HCT116 (cell line): ENCODE data around the gene RAP2B. TPM values are rescaled to one million over a fixed set of nuclear protein-coding genes. Genes with fewer than 3 reads are reported as not detected.

Source experiments
- ATAC-seq: fragments of 200-7000 bp; cut with Tn5 transposase; 2 replicates; pipeline ENCODE4 v1.9.1; 2020; ENCODE audit warnings: mild to moderate bottlenecking, moderate library complexity
- BruUV-seq: library from RNA; stranded (reverse); fragments of 400-500 nt; replicated peaks from 2 replicates; lab custom pipeline; 2021; lab: Mats Ljungman, UMichigan
- CTCF ChIA-PET: fragments of 300-600 bp; sonication (Branson Sonifier 250); formaldehyde crosslinking; loops from one replicate; lab custom pipeline; 2021; ENCODE audit warnings: antibody characterized with exemption; lab: Charles Lee
- POLR2A ChIA-PET: fragments of 300-600, 350-600 bp; sonication (Branson Sonifier 250); formaldehyde crosslinking; loops from one replicate; lab custom pipeline; 2021; ENCODE audit warnings: antibody characterized with exemption; lab: Charles Lee
- RAD21 ChIA-PET, 2 experiments: fragments of 300-600 bp; sonication (Branson Sonifier 250); formaldehyde crosslinking; loops; one replicate each; lab custom pipeline; 2023; ENCODE audit warnings: low total read pairs in 2 of 2; ENCODE audit not compliant: uncharacterized antibody in 2 of 2, unreplicated experiment in 2 of 2, low non-redundant PET in 1 of 2; lab: Charles Lee
- DNase-seq: peaks from one replicate; pipeline ENCODE4 v3.0.0-alpha.2; 2010; ENCODE audit warnings: low read depth, low spot score
- H2AFZ ChIP-seq: fragments of 200-600 bp; shearing (Covaris generic), sonication (generic); 2 replicates; pipeline ENCODE4 v1.6.1; 2017; ENCODE audit warnings: low read depth, mixed run types, mixed read lengths, antibody characterized with exemption, low read length; ENCODE audit not compliant: poor library complexity, severe bottlenecking
- H3K27ac ChIP-seq: 2 replicates; pipeline ENCODE4 v1.5.1; 2012; ENCODE audit warnings: low read depth, low read length
- H3K27me3 ChIP-seq: fragments of 200-600 bp; sonication (generic); 2 replicates; pipeline ENCODE4 v1.6.1; 2016; ENCODE audit warnings: mixed run types, low read length, mixed read lengths; ENCODE audit not compliant: insufficient read depth
- H3K36me3 ChIP-seq, 2 experiments: fragments of 200-500 bp in 1 of 2; fragments of 200-600 bp in 1 of 2; sonication (Bioruptor generic) in 1 of 2; sonication (generic) in 1 of 2; 2 replicates each; pipeline versions ENCODE4 v1.5.1 to v1.6.1; 2014 to 2016; ENCODE audit warnings: low read length in 2 of 2, inconsistent platforms in 1 of 2, mixed read lengths in 1 of 2, mixed run types in 1 of 2; ENCODE audit not compliant: insufficient read depth in 2 of 2, control insufficient read depth in 1 of 2
- H3K4me1 ChIP-seq, 2 experiments: fragments of 200-600 bp in 1 of 2; sonication (generic) in 1 of 2; 2 replicates each; pipeline versions ENCODE4 v1.5.1 to v1.6.1; 2012 to 2017; ENCODE audit warnings: low read length in 2 of 2, inconsistent platforms in 1 of 2, mild to moderate bottlenecking in 1 of 2, mixed read lengths in 1 of 2, mixed run types in 1 of 2, moderate library complexity in 1 of 2; ENCODE audit not compliant: insufficient read depth in 2 of 2, control insufficient read depth in 1 of 2
- H3K4me2 ChIP-seq: fragments of 200-600 bp; sonication (generic); 2 replicates; pipeline ENCODE4 v1.6.1; 2017; ENCODE audit warnings: mixed run types, low read length, mixed read lengths
- H3K4me3 ChIP-seq, 2 experiments: fragments of 200-600 bp in 1 of 2; sonication (generic) in 1 of 2; replicated peaks in 1 of 2; 2 replicates each; pipeline ENCODE4 v1.5.1; 2011 to 2016; ENCODE audit warnings: low read length in 2 of 2, control low read depth in 1 of 2, low read depth in 1 of 2, mild to moderate bottlenecking in 1 of 2, mixed read lengths in 1 of 2, mixed run types in 1 of 2
- H3K79me2 ChIP-seq: fragments of 200-600 bp; sonication (generic); 2 replicates; pipeline ENCODE4 v1.6.1; 2017; ENCODE audit warnings: mild to moderate bottlenecking, mixed run types, low read length, moderate library complexity, mixed read lengths; ENCODE audit not compliant: insufficient read depth
- H3K9ac ChIP-seq: fragments of 200-600 bp; sonication (generic); 2 replicates; pipeline ENCODE4 v1.6.1; 2016; ENCODE audit warnings: low read length, mixed read lengths
- H3K9me2 ChIP-seq: fragments of 200-600 bp; sonication (generic), shearing (Covaris generic); 2 replicates; pipeline ENCODE4 v1.6.1; 2017; ENCODE audit warnings: mixed run types, mild to moderate bottlenecking, moderate library complexity; ENCODE audit not compliant: insufficient read depth
- H3K9me3 ChIP-seq, 2 experiments: fragments of 200-500 bp in 1 of 2; fragments of 200-600 bp in 1 of 2; sonication (Bioruptor generic) in 1 of 2; sonication (generic) in 1 of 2; 2 replicates each; pipeline ENCODE4 v1.6.1; 2014 to 2017; ENCODE audit warnings: low read length in 2 of 2, mixed read lengths in 2 of 2, inconsistent platforms in 1 of 2, low read depth in 1 of 2, mild to moderate bottlenecking in 1 of 2, mixed run types in 1 of 2, moderate library complexity in 1 of 2; ENCODE audit not compliant: control insufficient read depth in 1 of 2, insufficient read depth in 1 of 2
- H4K20me1 ChIP-seq: fragments of 200-600 bp; sonication (generic), shearing (Covaris generic); 2 replicates; pipeline ENCODE4 v1.6.1; 2017; ENCODE audit warnings: mixed run types, mild to moderate bottlenecking, moderate library complexity; ENCODE audit not compliant: insufficient read depth
- ATF3 ChIP-seq: IDR thresholded peaks from 2 replicates; pipeline ENCODE4 v1.6.1; 2012
- CBX3 ChIP-seq: IDR thresholded peaks from 2 replicates; pipeline ENCODE4 v1.6.1; 2012; ENCODE audit warnings: low read depth
- CEBPB ChIP-seq: IDR thresholded peaks from 2 replicates; pipeline ENCODE4 v1.6.1; 2012; ENCODE audit warnings: low read depth
- CTCF ChIP-seq, 3 experiments: fragments of 200-600 bp in 1 of 3; sonication (generic) in 1 of 3; IDR thresholded peaks in 2 of 3; conservative IDR thresholded peaks in 1 of 3; 2 replicates each; pipeline ENCODE4 v1.5.1; 2012 to 2017; ENCODE audit warnings: low read depth in 2 of 3, low read length in 2 of 3, antibody characterized with exemption in 1 of 3, borderline replicate concordance in 1 of 3, control low read depth in 1 of 3, mild to moderate bottlenecking in 1 of 3, mixed read lengths in 1 of 3, mixed run types in 1 of 3, moderate library complexity in 1 of 3; ENCODE audit not compliant: insufficient read depth in 1 of 3
- EGR1 ChIP-seq: IDR thresholded peaks from 2 replicates; pipeline ENCODE4 v1.6.1; 2012; ENCODE audit warnings: low read depth
- ELF1 ChIP-seq: IDR thresholded peaks from 2 replicates; pipeline ENCODE4 v1.6.1; 2012; ENCODE audit warnings: low read depth, borderline replicate concordance
- EZH2 ChIP-seq: fragments of 200-600 bp; sonication (generic); IDR thresholded peaks from 2 replicates; pipeline ENCODE4 v1.6.1; 2017; ENCODE audit warnings: antibody characterized with exemption, mixed run types
- EZH2phosphoT487 ChIP-seq: fragments of 200-600 bp; IDR thresholded peaks from 2 replicates; pipeline ENCODE4 v1.6.1; 2018; ENCODE audit warnings: antibody characterized with exemption, borderline replicate concordance
- FOSL1 ChIP-seq: IDR thresholded peaks from 2 replicates; pipeline ENCODE4 v1.6.1; 2012; ENCODE audit warnings: low read depth
- JUND ChIP-seq: IDR thresholded peaks from 2 replicates; pipeline ENCODE4 v1.6.1; 2012
- POLR2AphosphoS5 ChIP-seq: IDR thresholded peaks from 2 replicates; pipeline ENCODE4 v1.6.1; 2011; ENCODE audit warnings: mild to moderate bottlenecking, low read depth, low read length, moderate library complexity
- RAD21 ChIP-seq: IDR thresholded peaks from 2 replicates; pipeline ENCODE4 v1.6.1; 2012; ENCODE audit warnings: low read depth, mild to moderate bottlenecking
- REST ChIP-seq: IDR thresholded peaks from 2 replicates; pipeline ENCODE4 v1.6.1; 2012; ENCODE audit warnings: low read depth
- SIN3A ChIP-seq: IDR thresholded peaks from 2 replicates; pipeline ENCODE4 v1.6.1; 2012; ENCODE audit warnings: low read depth
- SP1 ChIP-seq: IDR thresholded peaks from 2 replicates; pipeline ENCODE4 v1.6.1; 2012; ENCODE audit warnings: low read depth
- SRF ChIP-seq: IDR thresholded peaks from 2 replicates; pipeline ENCODE4 v1.6.1; 2012; ENCODE audit warnings: low read depth
- TCF7L2 ChIP-seq: IDR thresholded peaks from 2 replicates; pipeline ENCODE4 v1.7.0; 2011; ENCODE audit warnings: borderline replicate concordance, inconsistent platforms; ENCODE audit not compliant: insufficient read depth, insufficient read length; ENCODE audit errors: extremely low read depth
- YY1 ChIP-seq: IDR thresholded peaks from 2 replicates; pipeline ENCODE4 v1.6.1; 2011; ENCODE audit warnings: low read length, low read depth, moderate library complexity, mild to moderate bottlenecking; ENCODE audit not compliant: insufficient replicate concordance; ENCODE audit errors: extremely low read depth
- ZFX ChIP-seq: fragments of 450-650 bp; IDR thresholded peaks from 2 replicates; pipeline ENCODE4 v1.6.1; 2017
- ZNF274 ChIP-seq: fragments of 200-500 bp; sonication (Bioruptor generic); IDR thresholded peaks from 2 replicates; pipeline ENCODE4 v1.6.1; 2014; ENCODE audit warnings: mild to moderate bottlenecking, low read depth, low read length, inconsistent platforms
- intact Hi-C: fragments of 100-400 bp; cut with micrococcal nuclease; formaldehyde crosslinking; loops from 2 replicates; pipeline ENCODE4 v1.10.0; 2022
- total RNA-seq: library from RNA; stranded (reverse); gene quantifications from one replicate; pipeline ENCODE4 v1.2.1, GENCODE V29; 2021; ENCODE audit not compliant: unreplicated experiment

The RAP2B gene
- total RNA-seq, 1 experiment from 2014 or later = 24.2 TPM

- peak overlapping the region; percentile 74; the same call in 1 of the 2 replicates for H3K4me2 ChIP-seq
- no peaks in the 10 kb centered on the region for H3K79me2 ChIP-seq
- no TSS peak for BruUV-seq
- intact Hi-C loops = no loop called here
- ATAC-seq (no peak), DNase-seq (no peak)
- RAD21 ChIA-PET = no interaction called here
- no peaks in the 10 kb centered on the region for H4K20me1 ChIP-seq
- POLR2A ChIA-PET = no interaction called here
- no peak overlapping the region for H3K9ac ChIP-seq
- H2AFZ ChIP-seq = no peak overlapping the region
- no peak overlapping the region for H3K4me3 ChIP-seq
- H3K4me1 ChIP-seq = peaks cover 11 to 19% of the 10 kb centered on the region in 2 experiments
- no peaks in the 10 kb centered on the region for H3K36me3 ChIP-seq
- H3K27me3 ChIP-seq = no peaks in the 10 kb centered on the region
- no peak for TF ChIP-seq ZFX
- TF ChIP-seq RAD21 = no peak
- TF ChIP-seq CBX3 = no peak
- no peak for TF ChIP-seq REST
- no peak for TF ChIP-seq CTCF (IDR thresholded peaks at IDR 0.05 in 2 of 3, conservative IDR thresholded peaks at IDR 0.05 in 1 of 3; ENCODE audit: borderline replicate concordance in 1 of 3, insufficient read depth in 1 of 3, low read depth in 2 of 3, low read length in 2 of 3)
- no peak for TF ChIP-seq SP1
- no peak for TF ChIP-seq ELF1
- no peak for TF ChIP-seq TCF7L2
- no peak for TF ChIP-seq EGR1
- TF ChIP-seq EZH2 = no peak
- no peak for TF ChIP-seq FOSL1
- no peak for TF ChIP-seq EZH2phosphoT487
- TF ChIP-seq SRF = no peak
- no peak for TF ChIP-seq ZNF274
- no peak for TF ChIP-seq YY1
- TF ChIP-seq CEBPB = no peak
- TF ChIP-seq ATF3 = no peak
- TF ChIP-seq SIN3A = no peak
- no peak for TF ChIP-seq POLR2AphosphoS5
- no peak for TF ChIP-seq JUND
- no peaks in the 10 kb centered on the region for H3K9me2 ChIP-seq
- CTCF ChIA-PET = interaction anchor here (0.6 kb wide), 1 partner anchor 68 kb away, joined by 3 read pairs; no protein-coding TSS in a partner anchor
- peak overlapping the region; percentile 66; the same call in 1 of the 2 replicates for H3K27ac ChIP-seq
- no peaks in the 10 kb centered on the region for H3K9me3 ChIP-seq
Observed at GRCh38 chr3:153129866-153130265, 32.2 kb upstream of the RAP2B start.
